ENCODE results near the gene SDK1.

DNA sequence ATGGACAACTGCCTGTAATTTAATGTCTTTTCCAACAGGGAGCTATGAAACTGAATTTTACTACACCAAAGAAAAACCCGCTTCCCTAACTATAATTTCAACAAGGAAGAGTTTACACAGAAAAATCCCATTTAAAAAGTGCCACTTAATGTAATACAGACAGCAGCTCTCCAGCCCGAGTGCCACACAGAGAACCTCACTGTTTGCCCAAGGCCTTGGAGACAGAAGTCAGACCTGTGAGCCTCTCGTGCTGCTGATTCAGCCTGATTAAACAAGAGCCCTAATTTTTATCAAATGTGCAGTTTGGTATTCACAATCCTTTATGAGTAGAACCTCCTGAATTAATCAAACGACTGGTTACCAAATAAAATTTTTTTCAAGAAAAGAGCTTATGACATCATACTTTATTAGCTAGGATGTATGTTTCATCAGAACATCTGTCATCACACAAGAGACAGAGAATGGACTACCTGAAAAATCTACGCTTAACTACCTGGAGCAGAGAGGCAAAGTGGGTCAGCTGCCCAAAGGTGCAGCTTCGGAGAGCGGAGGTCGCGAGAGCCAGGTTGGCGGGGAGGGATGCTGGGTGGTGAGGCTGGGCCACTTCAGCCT is 543.6 kb downstream of the SDK1 start:
- no peak for TF ChIP-seq RXRA (IDR thresholded peaks at IDR 0.05)
- no peak for TF ChIP-seq HNF4G (IDR thresholded peaks at IDR 0.05)
- TF ChIP-seq, protein P1, sequence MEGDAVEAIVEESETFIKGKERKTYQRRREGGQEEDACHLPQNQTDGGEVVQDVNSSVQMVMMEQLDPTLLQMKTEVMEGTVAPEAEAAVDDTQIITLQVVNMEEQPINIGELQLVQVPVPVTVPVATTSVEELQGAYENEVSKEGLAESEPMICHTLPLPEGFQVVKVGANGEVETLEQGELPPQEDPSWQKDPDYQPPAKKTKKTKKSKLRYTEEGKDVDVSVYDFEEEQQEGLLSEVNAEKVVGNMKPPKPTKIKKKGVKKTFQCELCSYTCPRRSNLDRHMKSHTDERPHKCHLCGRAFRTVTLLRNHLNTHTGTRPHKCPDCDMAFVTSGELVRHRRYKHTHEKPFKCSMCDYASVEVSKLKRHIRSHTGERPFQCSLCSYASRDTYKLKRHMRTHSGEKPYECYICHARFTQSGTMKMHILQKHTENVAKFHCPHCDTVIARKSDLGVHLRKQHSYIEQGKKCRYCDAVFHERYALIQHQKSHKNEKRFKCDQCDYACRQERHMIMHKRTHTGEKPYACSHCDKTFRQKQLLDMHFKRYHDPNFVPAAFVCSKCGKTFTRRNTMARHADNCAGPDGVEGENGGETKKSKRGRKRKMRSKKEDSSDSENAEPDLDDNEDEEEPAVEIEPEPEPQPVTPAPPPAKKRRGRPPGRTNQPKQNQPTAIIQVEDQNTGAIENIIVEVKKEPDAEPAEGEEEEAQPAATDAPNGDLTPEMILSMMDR (IDR thresholded peaks at IDR 0.05; ENCODE audit: low read depth, low read length, missing input control) = no peak
- TF ChIP-seq, protein P2, sequence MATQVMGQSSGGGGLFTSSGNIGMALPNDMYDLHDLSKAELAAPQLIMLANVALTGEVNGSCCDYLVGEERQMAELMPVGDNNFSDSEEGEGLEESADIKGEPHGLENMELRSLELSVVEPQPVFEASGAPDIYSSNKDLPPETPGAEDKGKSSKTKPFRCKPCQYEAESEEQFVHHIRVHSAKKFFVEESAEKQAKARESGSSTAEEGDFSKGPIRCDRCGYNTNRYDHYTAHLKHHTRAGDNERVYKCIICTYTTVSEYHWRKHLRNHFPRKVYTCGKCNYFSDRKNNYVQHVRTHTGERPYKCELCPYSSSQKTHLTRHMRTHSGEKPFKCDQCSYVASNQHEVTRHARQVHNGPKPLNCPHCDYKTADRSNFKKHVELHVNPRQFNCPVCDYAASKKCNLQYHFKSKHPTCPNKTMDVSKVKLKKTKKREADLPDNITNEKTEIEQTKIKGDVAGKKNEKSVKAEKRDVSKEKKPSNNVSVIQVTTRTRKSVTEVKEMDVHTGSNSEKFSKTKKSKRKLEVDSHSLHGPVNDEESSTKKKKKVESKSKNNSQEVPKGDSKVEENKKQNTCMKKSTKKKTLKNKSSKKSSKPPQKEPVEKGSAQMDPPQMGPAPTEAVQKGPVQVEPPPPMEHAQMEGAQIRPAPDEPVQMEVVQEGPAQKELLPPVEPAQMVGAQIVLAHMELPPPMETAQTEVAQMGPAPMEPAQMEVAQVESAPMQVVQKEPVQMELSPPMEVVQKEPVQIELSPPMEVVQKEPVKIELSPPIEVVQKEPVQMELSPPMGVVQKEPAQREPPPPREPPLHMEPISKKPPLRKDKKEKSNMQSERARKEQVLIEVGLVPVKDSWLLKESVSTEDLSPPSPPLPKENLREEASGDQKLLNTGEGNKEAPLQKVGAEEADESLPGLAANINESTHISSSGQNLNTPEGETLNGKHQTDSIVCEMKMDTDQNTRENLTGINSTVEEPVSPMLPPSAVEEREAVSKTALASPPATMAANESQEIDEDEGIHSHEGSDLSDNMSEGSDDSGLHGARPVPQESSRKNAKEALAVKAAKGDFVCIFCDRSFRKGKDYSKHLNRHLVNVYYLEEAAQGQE (IDR thresholded peaks at IDR 0.05) = no peak
- TF ChIP-seq, protein P3, sequence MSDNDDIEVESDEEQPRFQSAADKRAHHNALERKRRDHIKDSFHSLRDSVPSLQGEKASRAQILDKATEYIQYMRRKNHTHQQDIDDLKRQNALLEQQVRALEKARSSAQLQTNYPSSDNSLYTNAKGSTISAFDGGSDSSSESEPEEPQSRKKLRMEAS (IDR thresholded peaks at IDR 0.05) = no peak
- TF ChIP-seq TAF1 (conservative IDR thresholded peaks at IDR 0.05) = no peak
- no peak for TF ChIP-seq SP1 (IDR thresholded peaks at IDR 0.05)

Data from liver (tissue), 3 donors.